Measurements from ENCODE around the gene SLC22A25. TPM values are rescaled to one million over a fixed set of nuclear protein-coding genes. Genes with fewer than 3 reads are reported as not detected.

Gene SLC22A25
- total and polyA plus RNA-seq, 2 of the 13 experiments (the other 11 are each of a cell fraction or from before 2014, with no cell fraction given) = 0.18 to 0.42 TPM

DNA sequence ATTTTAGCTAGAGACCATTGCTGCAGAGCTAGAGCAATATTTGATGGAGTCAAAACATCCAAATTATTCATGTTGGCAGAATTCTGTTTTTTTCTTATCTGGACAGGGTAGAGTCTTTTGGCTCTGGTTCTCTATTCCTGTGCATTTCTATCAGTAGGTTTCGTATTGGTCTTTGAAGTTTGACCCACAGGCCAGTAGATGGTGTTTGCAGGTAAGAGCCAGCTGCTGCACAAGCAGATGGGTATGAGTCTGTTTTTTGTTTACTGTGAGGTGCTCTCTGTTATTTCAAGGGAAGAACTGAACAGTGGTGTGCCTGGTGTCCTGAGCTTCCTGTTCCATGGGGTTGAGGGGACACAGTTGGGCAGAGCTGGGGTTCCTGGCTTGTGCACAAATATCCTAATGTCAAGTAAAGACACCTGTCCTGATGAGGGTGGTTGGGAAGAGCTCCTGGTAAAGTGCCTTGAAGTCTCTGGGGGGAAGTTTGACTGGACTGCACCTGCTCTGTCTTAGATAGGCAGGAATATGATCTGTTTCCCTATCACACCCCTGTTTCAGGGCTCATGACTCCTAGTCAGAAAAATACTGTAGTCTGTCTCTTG lies 34.0 kb upstream of the SLC22A25 start:
- ATAC-seq = peak; percentile 94
- intact Hi-C loops (cut with micrococcal nuclease; ENCODE audit: unreplicated experiment) = no loop called here
- Histone ChIP-seq H3K4me1 (ENCODE audit: insufficient read depth, low read length) (peaks cover 45% of the 10 kb centered on the region), H3K36me3 (replicated peaks in 1 of 2; ENCODE audit: control insufficient read depth in 1 of 2, insufficient read depth in 2 of 2, low read length in 2 of 2) (no peaks in the 10 kb centered on the region), H4K20me1 (ENCODE audit: insufficient read depth, low read length) (no peaks in the 10 kb centered on the region), H3K9me3 (ENCODE audit: low read length) (no peaks in the 10 kb centered on the region), H3K9ac (ENCODE audit: insufficient read depth, low read depth, low read length) (no peak overlapping the region), H3K27ac (ENCODE audit: extremely low read length, insufficient read depth, low read length) (no peak overlapping the region), H3K79me2 (ENCODE audit: insufficient read depth, low read length) (no peaks in the 10 kb centered on the region), H3K27me3 (ENCODE audit: control insufficient read depth in 1 of 2, insufficient read depth in 2 of 2, low read length in 2 of 2) (no peaks in the 10 kb centered on the region), H3K4me3 (replicated peaks in 1 of 3; ENCODE audit: insufficient read depth in 1 of 3, low read depth in 2 of 3, low read length in 3 of 3) (no peak overlapping the region), H3K4me2 (ENCODE audit: low read depth, low read length) (peak overlapping the region; percentile 23; the same call in 1 of the 2 replicates), H2AFZ (ENCODE audit: low read length) (no peak overlapping the region)
- WGBS (ENCODE audit: low lambda C conversion rate) = 10% methylated on average over 1 of the region's 1 CpG
- CTCF ChIA-PET (ENCODE audit: low intra/inter-chr PET ratio, low total read pairs) = interaction anchor here (0.8 to 1.4 kb wide), 2 partner anchors 65 to 358 kb away, joined by 3 to 4 read pairs; no protein-coding TSS in a partner anchor
- peak; percentile 95 for FAIRE-seq
- POLR2A ChIA-PET = interaction anchor here (0.6 to 1.0 kb wide), 2 partner anchors 12 to 30 kb away, joined by 4 read pairs; no protein-coding TSS in a partner anchor
- in situ Hi-C loops (cut with HindIII; ENCODE audit: extremely low pct_ligation_motif_present, low pct_unique_long_range_greater_than_20kb) = loop anchor here (10.0 kb wide), 1 partner anchor 153 kb away; no protein-coding TSS in a partner anchor
- peak; percentile 41 for DNase-seq (ENCODE audit: low spot score)
- BruUV-seq (replicated peaks) = no TSS peak
- TF ChIP-seq HNF1A (IDR thresholded peaks at IDR 0.05; ENCODE audit: low read depth) (no peak), HNF1A (CRISPR knock-in tag; IDR thresholded peaks at IDR 0.05; ENCODE audit: borderline replicate concordance) (no peak), ZNF256 (CRISPR knock-in tag; conservative IDR thresholded peaks at IDR 0.05) (no peak), NFRKB (IDR thresholded peaks at IDR 0.05) (no peak), ATF4 (CRISPR knock-in tag; IDR thresholded peaks at IDR 0.05) (no peak), ETV6 (CRISPR knock-in tag; conservative IDR thresholded peaks at IDR 0.05) (no peak), NFKBIZ (CRISPR knock-in tag; IDR thresholded peaks at IDR 0.05) (no peak), SP4 (CRISPR knock-in tag; IDR thresholded peaks at IDR 0.05) (no peak), PPARG (CRISPR knock-in tag; conservative IDR thresholded peaks at IDR 0.05) (no peak), TCF7 (IDR thresholded peaks at IDR 0.05; ENCODE audit: low read depth) (no peak), CHCHD3 (CRISPR knock-in tag; IDR thresholded peaks at IDR 0.05) (no peak), ZNF644 (CRISPR knock-in tag; IDR thresholded peaks at IDR 0.05; ENCODE audit: low read depth) (peak; percentile 69), NFIB (CRISPR knock-in tag; IDR thresholded peaks at IDR 0.05; ENCODE audit: borderline replicate concordance) (no peak), ZMYM4 (CRISPR knock-in tag; IDR thresholded peaks at IDR 0.05) (0 out of 2 replicates have a peak, but pooled peaks have one; percentile 32)
- TF ChIP-seq, protein P1, sequence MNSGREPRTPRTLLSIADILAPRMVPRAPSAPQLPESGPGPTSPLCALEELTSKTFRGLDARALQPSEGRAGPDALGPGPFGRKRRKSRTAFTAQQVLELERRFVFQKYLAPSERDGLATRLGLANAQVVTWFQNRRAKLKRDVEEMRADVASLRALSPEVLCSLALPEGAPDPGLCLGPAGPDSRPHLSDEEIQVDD (CRISPR knock-in tag; IDR thresholded peaks at IDR 0.05; ENCODE audit: borderline replicate concordance) = no peak
- TF ChIP-seq, protein P2, sequence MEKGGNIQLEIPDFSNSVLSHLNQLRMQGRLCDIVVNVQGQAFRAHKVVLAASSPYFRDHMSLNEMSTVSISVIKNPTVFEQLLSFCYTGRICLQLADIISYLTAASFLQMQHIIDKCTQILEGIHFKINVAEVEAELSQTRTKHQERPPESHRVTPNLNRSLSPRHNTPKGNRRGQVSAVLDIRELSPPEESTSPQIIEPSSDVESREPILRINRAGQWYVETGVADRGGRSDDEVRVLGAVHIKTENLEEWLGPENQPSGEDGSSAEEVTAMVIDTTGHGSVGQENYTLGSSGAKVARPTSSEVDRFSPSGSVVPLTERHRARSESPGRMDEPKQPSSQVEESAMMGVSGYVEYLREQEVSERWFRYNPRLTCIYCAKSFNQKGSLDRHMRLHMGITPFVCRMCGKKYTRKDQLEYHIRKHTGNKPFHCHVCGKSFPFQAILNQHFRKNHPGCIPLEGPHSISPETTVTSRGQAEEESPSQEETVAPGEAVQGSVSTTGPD (CRISPR knock-in tag; IDR thresholded peaks at IDR 0.05) = no peak

Data from HepG2 (cell line).